Measurements from ENCODE around the gene HPCAL1.

DNA sequence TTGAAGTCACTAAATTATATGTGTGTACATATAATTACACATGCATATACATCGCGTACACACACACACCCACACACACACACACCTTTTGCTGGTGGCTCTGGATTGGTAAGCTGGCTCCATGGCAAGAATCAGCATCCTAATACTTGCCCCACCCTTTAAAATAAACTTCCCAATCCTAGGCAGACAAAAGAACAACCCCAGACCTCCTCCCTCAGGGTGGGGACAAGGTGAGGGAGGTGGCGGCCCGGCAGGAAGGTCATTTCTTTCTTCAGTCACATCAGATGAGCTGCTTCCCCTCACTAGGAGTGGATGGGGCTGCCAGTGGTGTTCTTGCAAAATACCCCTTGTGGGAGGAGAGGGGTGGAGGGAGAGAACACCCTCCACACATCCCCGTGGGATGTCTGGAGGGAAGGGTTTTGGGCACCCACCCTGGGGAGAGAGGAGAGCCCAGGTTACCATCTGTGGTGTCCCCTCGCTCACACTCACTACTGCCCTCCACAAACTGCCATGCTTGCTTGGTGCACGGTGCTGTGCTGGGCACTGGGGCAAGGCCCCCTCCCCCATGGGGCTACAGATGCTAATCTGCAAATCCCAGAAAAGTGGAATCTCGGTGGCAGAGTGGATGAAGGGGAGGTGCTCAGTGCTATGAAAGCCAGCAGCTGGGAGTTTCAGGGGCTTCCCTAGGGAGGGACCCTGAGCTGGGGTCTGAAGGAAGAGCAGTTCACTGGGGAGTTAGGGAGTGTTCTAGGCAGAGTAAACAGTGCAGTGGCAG lies 81.4 kb downstream of the HPCAL1 start:
- TF ChIP-seq, protein P1, sequence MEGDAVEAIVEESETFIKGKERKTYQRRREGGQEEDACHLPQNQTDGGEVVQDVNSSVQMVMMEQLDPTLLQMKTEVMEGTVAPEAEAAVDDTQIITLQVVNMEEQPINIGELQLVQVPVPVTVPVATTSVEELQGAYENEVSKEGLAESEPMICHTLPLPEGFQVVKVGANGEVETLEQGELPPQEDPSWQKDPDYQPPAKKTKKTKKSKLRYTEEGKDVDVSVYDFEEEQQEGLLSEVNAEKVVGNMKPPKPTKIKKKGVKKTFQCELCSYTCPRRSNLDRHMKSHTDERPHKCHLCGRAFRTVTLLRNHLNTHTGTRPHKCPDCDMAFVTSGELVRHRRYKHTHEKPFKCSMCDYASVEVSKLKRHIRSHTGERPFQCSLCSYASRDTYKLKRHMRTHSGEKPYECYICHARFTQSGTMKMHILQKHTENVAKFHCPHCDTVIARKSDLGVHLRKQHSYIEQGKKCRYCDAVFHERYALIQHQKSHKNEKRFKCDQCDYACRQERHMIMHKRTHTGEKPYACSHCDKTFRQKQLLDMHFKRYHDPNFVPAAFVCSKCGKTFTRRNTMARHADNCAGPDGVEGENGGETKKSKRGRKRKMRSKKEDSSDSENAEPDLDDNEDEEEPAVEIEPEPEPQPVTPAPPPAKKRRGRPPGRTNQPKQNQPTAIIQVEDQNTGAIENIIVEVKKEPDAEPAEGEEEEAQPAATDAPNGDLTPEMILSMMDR (conservative IDR thresholded peaks at IDR 0.05; ENCODE audit: low read length): no peak
- no peak for TF ChIP-seq EZH2phosphoT487 (IDR thresholded peaks at IDR 0.05; ENCODE audit: borderline replicate concordance)

All from Loucy (cell line).